GM23248 (cell line): ENCODE measurements around the gene SCN7A. TPM values are rescaled to one million over a fixed set of nuclear protein-coding genes. Genes with fewer than 3 reads are reported as not detected.

Experiments
- DNase-seq: peaks from one replicate; pipeline ENCODE4 v3.0.0-alpha.2; 2015
- H2AFZ ChIP-seq: fragments of 200-600 bp; sonication (generic); 2 replicates; pipeline ENCODE4 v1.6.1; 2016; ENCODE audit warnings: antibody characterized with exemption
- H3F3A ChIP-seq: fragments of 200-600 bp; sonication (generic); 2 replicates; pipeline ENCODE4 v1.6.1; 2016; ENCODE audit warnings: mild to moderate bottlenecking, antibody characterized with exemption, mixed run types; ENCODE audit not compliant: insufficient read depth
- H3K27ac ChIP-seq: fragments of 200-600 bp; sonication (generic); 2 replicates; pipeline ENCODE4 v1.5.1; 2016; ENCODE audit warnings: mild to moderate bottlenecking
- H3K27me3 ChIP-seq: fragments of 200-600 bp; sonication (generic); replicated peaks from 2 replicates; pipeline ENCODE4 v1.6.1; 2016; ENCODE audit warnings: mild to moderate bottlenecking; ENCODE audit not compliant: insufficient read depth
- H3K36me3 ChIP-seq: fragments of 200-600 bp; sonication (generic); 2 replicates; pipeline ENCODE4 v1.6.1; 2016; ENCODE audit warnings: low read depth, mild to moderate bottlenecking
- H3K4me1 ChIP-seq: fragments of 200-600 bp; sonication (generic); 2 replicates; pipeline ENCODE4 v1.6.1; 2016; ENCODE audit warnings: mild to moderate bottlenecking; ENCODE audit not compliant: insufficient read depth
- H3K4me2 ChIP-seq: fragments of 200-600 bp; sonication (generic); one replicate; pipeline ENCODE4 v1.6.1; 2016; ENCODE audit warnings: mild to moderate bottlenecking; ENCODE audit not compliant: unreplicated experiment
- H3K4me3 ChIP-seq: fragments of 200-600 bp; sonication (generic); 2 replicates; pipeline ENCODE4 v1.5.1; 2016; ENCODE audit warnings: mild to moderate bottlenecking
- H3K79me2 ChIP-seq: fragments of 200-600 bp; sonication (generic); 2 replicates; pipeline ENCODE4 v1.6.1; 2016; ENCODE audit warnings: mild to moderate bottlenecking; ENCODE audit not compliant: insufficient read depth
- H3K9ac ChIP-seq: fragments of 200-600 bp; sonication (generic); 2 replicates; pipeline ENCODE4 v1.6.1; 2016; ENCODE audit warnings: mild to moderate bottlenecking
- H3K9me2 ChIP-seq: fragments of 200-600 bp; sonication (generic); 2 replicates; pipeline ENCODE4 v1.6.1; 2016; ENCODE audit warnings: mixed run types, mild to moderate bottlenecking, moderate library complexity; ENCODE audit not compliant: insufficient read depth
- H3K9me3 ChIP-seq: fragments of 200-600 bp; sonication (generic); one replicate; pipeline ENCODE4 v1.6.1; 2017; ENCODE audit warnings: low read depth
- H4K20me1 ChIP-seq: fragments of 200-600 bp; sonication (generic); 2 replicates; pipeline ENCODE4 v1.6.0; 2016; ENCODE audit not compliant: insufficient read depth
- EZH2 ChIP-seq: fragments of 200-600 bp; sonication (generic); IDR thresholded peaks from 2 replicates; pipeline ENCODE4 v1.6.1; 2018; ENCODE audit warnings: antibody characterized with exemption, mild to moderate bottlenecking; ENCODE audit not compliant: insufficient read depth, poor library complexity, severe bottlenecking
- EZH2phosphoT487 ChIP-seq: fragments of 200-600 bp; sonication (generic); IDR thresholded peaks from 2 replicates; pipeline ENCODE4 v1.6.1; 2018; ENCODE audit warnings: antibody characterized with exemption, moderate library complexity, mild to moderate bottlenecking, low read depth; ENCODE audit not compliant: insufficient read depth
- WGBS, 2 experiments: methylation state at CpG; one replicate each; pipeline ENCODE4 v1.1.6; 2015 to 2017; ENCODE audit warnings: low lambda C conversion rate in 2 of 2, low coverage in 1 of 2; ENCODE audit errors: missing lambda C conversion rate in 2 of 2; 5-methylcytosine and 5-hydroxymethylcytosine counted together
- in situ Hi-C: fragments of 300-500 bp; cut with MboI; formaldehyde crosslinking; loops from 2 replicates; pipeline ENCODE4 v1.15.0; 2020
- polyA plus RNA-seq: library from polyadenylated mRNA; unstranded; fragments of >200 nt; fragmentation: Nextera tagmentation; extraction: Ambion mirVana; gene quantifications from 2 replicates; pipeline ENCODE4 v1.2.1, GENCODE V29; 2016
- total RNA-seq: library from RNA; depleted of rRNA; stranded (reverse); fragments of >200 nt; shearing (Covaris generic); gene quantifications from 2 replicates; pipeline ENCODE4 v1.2.3, GENCODE V29; 2014

SCN7A gene
- total and polyA plus RNA-seq, 2 experiments from 2014 or later = not detected

- no peak overlapping the region for H3K27ac ChIP-seq
- TF ChIP-seq EZH2phosphoT487 = no peak
- TF ChIP-seq EZH2 = no peak
These were observed 61.7 kb downstream of the SCN7A start for GRCh38 chr2:166432331-166432730.

GRCh38 chr2:166424841-166425240 is 69.2 kb downstream of the SCN7A start:
- DNase-seq = no peak
- no peaks in the 10 kb centered on the region for H3K9me3 ChIP-seq
- no peaks in the 10 kb centered on the region for H3K9me2 ChIP-seq
- TF ChIP-seq EZH2phosphoT487 (no peak), EZH2 (no peak)
- no peak overlapping the region for H3K4me2 ChIP-seq
- no peaks in the 10 kb centered on the region for H3K79me2 ChIP-seq
- H3K9ac ChIP-seq = no peak overlapping the region
- no peak overlapping the region for H2AFZ ChIP-seq
- in situ Hi-C loops = loop anchor here (25.0 kb wide), 1 partner anchor 238 kb away; no protein-coding TSS in a partner anchor
- H3K36me3 ChIP-seq = no peaks in the 10 kb centered on the region
- H4K20me1 ChIP-seq = no peaks in the 10 kb centered on the region
- H3K4me3 ChIP-seq = no peak overlapping the region
- H3K27me3 ChIP-seq = no peaks in the 10 kb centered on the region
- no peaks in the 10 kb centered on the region for H3K4me1 ChIP-seq
- no peaks in the 10 kb centered on the region for H3F3A ChIP-seq
- H3K27ac ChIP-seq = no peak overlapping the region
- WGBS, 2 experiments = 77 to 84% methylated on average over 5 of the region's 5 CpGs

More at GRCh38 chr2:166432331-166432730, 61.7 kb downstream of the SCN7A start:
- no peaks in the 10 kb centered on the region for H3K4me1 ChIP-seq
- H3K9me3 ChIP-seq = no peaks in the 10 kb centered on the region
- no peak overlapping the region for H3K9ac ChIP-seq
- H3K79me2 ChIP-seq = no peaks in the 10 kb centered on the region
- H2AFZ ChIP-seq = no peak overlapping the region
- no peak overlapping the region for H3K4me2 ChIP-seq
- no peak for DNase-seq
- in situ Hi-C loops = no loop called here
- 45 to 56% methylated on average over 1 of the region's 1 CpG for WGBS, 2 experiments
- no peak overlapping the region for H3K4me3 ChIP-seq
- no peaks in the 10 kb centered on the region for H4K20me1 ChIP-seq
- H3F3A ChIP-seq = no peaks in the 10 kb centered on the region
- no peaks in the 10 kb centered on the region for H3K27me3 ChIP-seq
- H3K36me3 ChIP-seq = no peaks in the 10 kb centered on the region
- H3K9me2 ChIP-seq = no peaks in the 10 kb centered on the region

- H3K36me3 ChIP-seq = no peaks in the 10 kb centered on the region
- in situ Hi-C loops = loop anchor here (25.0 kb wide), 1 partner anchor 232 kb away; no protein-coding TSS in a partner anchor
- no peaks in the 10 kb centered on the region for H3K9me2 ChIP-seq
- no peak overlapping the region for H3K4me3 ChIP-seq
- H3K9me3 ChIP-seq = no peaks in the 10 kb centered on the region
- no peak overlapping the region for H3K27ac ChIP-seq
- 65 to 74% methylated on average over 2 of the region's 2 CpGs for WGBS, 2 experiments
- H3K4me1 ChIP-seq = no peaks in the 10 kb centered on the region
- H3K4me2 ChIP-seq = no peak overlapping the region
- peak; percentile 63 for DNase-seq
- H3K9ac ChIP-seq = no peak overlapping the region
- no peaks in the 10 kb centered on the region for H4K20me1 ChIP-seq
- H3F3A ChIP-seq = no peaks in the 10 kb centered on the region
- no peaks in the 10 kb centered on the region for H3K79me2 ChIP-seq
- TF ChIP-seq EZH2phosphoT487 (no peak), EZH2 (no peak)
- no peaks in the 10 kb centered on the region for H3K27me3 ChIP-seq
- no peak overlapping the region for H2AFZ ChIP-seq
These were observed 74.5 kb downstream of the SCN7A start for GRCh38 chr2:166419616-166419934.

- H2AFZ ChIP-seq = peak overlapping the region; percentile 67
- in situ Hi-C loops = loop anchor here (25.0 kb wide), 1 partner anchor 232 kb away; no protein-coding TSS in a partner anchor
- WGBS, 2 experiments = 85% methylated on average over 5 of the region's 5 CpGs
These were observed 75.0 kb downstream of the SCN7A start for GRCh38 chr2:166418853-166419615.

More at GRCh38 chr2:166418853-166419615, 75.0 kb downstream of the SCN7A start:
- Histone ChIP-seq H3K27ac (no peak overlapping the region), H3F3A (no peaks in the 10 kb centered on the region), H4K20me1 (no peaks in the 10 kb centered on the region), H3K27me3 (no peaks in the 10 kb centered on the region), H3K4me3 (no peak overlapping the region), H3K9me2 (no peaks in the 10 kb centered on the region), H3K4me2 (no peak overlapping the region), H3K79me2 (no peaks in the 10 kb centered on the region), H3K36me3 (no peaks in the 10 kb centered on the region), H3K9me3 (no peaks in the 10 kb centered on the region), H3K9ac (no peak overlapping the region), H3K4me1 (no peaks in the 10 kb centered on the region)
- no peak for DNase-seq
- TF ChIP-seq EZH2 (no peak), EZH2phosphoT487 (no peak)
